Caco-2 (cell line): ENCODE data around the gene ABCA9. TPM values are rescaled to one million over a fixed set of nuclear protein-coding genes. Genes with fewer than 3 reads are reported as not detected.

Source experiments
- BruUV-seq: library from RNA; stranded (reverse); fragments of 400-500 nt; replicated peaks from 2 replicates; lab custom pipeline; 2021; lab: Mats Ljungman, UMichigan
- CTCF ChIA-PET: fragments of 300-600 bp; sonication (Branson Sonifier 250); formaldehyde crosslinking; loops from one replicate; lab custom pipeline; 2022; ENCODE audit warnings: antibody characterized with exemption; lab: Charles Lee
- POLR2A ChIA-PET: fragments of 300-600 bp; sonication (Branson Sonifier 250); formaldehyde crosslinking; loops from one replicate; lab custom pipeline; 2022; ENCODE audit warnings: antibody characterized with exemption; lab: Charles Lee
- DNase-seq, 2 experiments: peaks; one replicate each; pipeline versions ENCODE4 v3.0.0 to v3.0.0-alpha.2; 2020 to 2022
- H3K27me3 ChIP-seq: replicated peaks from 2 replicates; pipeline ENCODE4 v1.6.0; 2011; ENCODE audit warnings: low read length; ENCODE audit not compliant: control insufficient read depth, insufficient read depth
- H3K36me3 ChIP-seq: 2 replicates; pipeline ENCODE4 v1.5.1; 2011; ENCODE audit warnings: low read length; ENCODE audit not compliant: control insufficient read depth, insufficient read depth
- H3K4me1 ChIP-seq: fragments of 250-450 bp; sonication (Bioruptor Pico); 2 replicates; pipeline ENCODE4 v1.5.1; 2020; ENCODE audit warnings: mild to moderate bottlenecking
- H3K4me3 ChIP-seq: 2 replicates; pipeline ENCODE4 v1.5.1; 2011; ENCODE audit warnings: low read depth, mild to moderate bottlenecking, control low read depth, low read length
- H3K9me3 ChIP-seq: fragments of 250-450 bp; sonication (Bioruptor Pico); 2 replicates; pipeline ENCODE4 v1.5.1; 2020; ENCODE audit warnings: mild to moderate bottlenecking, moderate library complexity
- H3K27ac Mint-ChIP-seq: one replicate; pipeline ENCODE4 v1.8.0; 2022; ENCODE audit warnings: mixed read lengths; ENCODE audit not compliant: unreplicated experiment
- H3K27me3 Mint-ChIP-seq: one replicate; pipeline ENCODE4 v1.8.0; 2022; ENCODE audit warnings: mixed read lengths; ENCODE audit not compliant: insufficient read depth, unreplicated experiment
- H3K36me3 Mint-ChIP-seq: one replicate; pipeline ENCODE4 v1.8.0; 2022; ENCODE audit warnings: mild to moderate bottlenecking, mixed read lengths; ENCODE audit not compliant: insufficient read depth, unreplicated experiment
- H3K4me1 Mint-ChIP-seq: one replicate; pipeline ENCODE4 v1.8.0; 2022; ENCODE audit warnings: low read depth, mixed read lengths; ENCODE audit not compliant: unreplicated experiment
- H3K4me3 Mint-ChIP-seq: one replicate; pipeline ENCODE4 v1.8.0; 2022; ENCODE audit warnings: mild to moderate bottlenecking, moderate library complexity, mixed read lengths; ENCODE audit not compliant: unreplicated experiment
- H3K9me3 Mint-ChIP-seq: one replicate; pipeline ENCODE4 v1.8.0; 2022; ENCODE audit warnings: mixed read lengths; ENCODE audit not compliant: unreplicated experiment
- CTCF ChIP-seq, 2 experiments: fragments of 200-600 bp in 1 of 2; IDR thresholded peaks; 1 replicate in 1 of 2; 2 replicates in 1 of 2; pipeline versions ENCODE4 v1.5.1 to v1.8.0; 2011 to 2022; ENCODE audit warnings: antibody characterized with exemption in 1 of 2, control low read depth in 1 of 2, inconsistent platforms in 1 of 2, low read depth in 1 of 2, low read length in 1 of 2, mild to moderate bottlenecking in 1 of 2, moderate library complexity in 1 of 2; ENCODE audit not compliant: insufficient read depth in 1 of 2, severe bottlenecking in 1 of 2, unreplicated experiment in 1 of 2
- intact Hi-C: fragments of 100-400 bp; cut with micrococcal nuclease; formaldehyde crosslinking; loops from one replicate; pipeline ENCODE4 v1.10.0; 2022; ENCODE audit not compliant: unreplicated experiment
- total RNA-seq: library from RNA; stranded (reverse); gene quantifications from 2 replicates; pipeline ENCODE4 v1.2.3, GENCODE V29; 2022

Gene ABCA9
- total RNA-seq, 1 experiment from 2014 or later, result 0.27 TPM

GRCh38 chr17:69067274-69068047 is 6.7 kb upstream of the ABCA9 start:
- Histone ChIP-seq H3K9me3 (0 out of 2 replicates have a peak, but pooled peaks cover 2% of the 10 kb centered on the region), H3K36me3 (no peaks in the 10 kb centered on the region), H3K4me3 (no peak overlapping the region), H3K4me1 (peaks cover 20% of the 10 kb centered on the region; the same call in 1 of the 2 replicates), H3K27me3 (no peaks in the 10 kb centered on the region)
- DNase-seq, result no peak
- no peak overlapping the region for H3K27ac Mint-ChIP-seq
- no peak overlapping the region for H3K4me3 Mint-ChIP-seq
- TF ChIP-seq CTCF (IDR thresholded peaks at IDR 0.05; ENCODE audit: insufficient read depth in 1 of 2, low read depth in 1 of 2, low read length in 1 of 2, severe bottlenecking in 1 of 2, unreplicated experiment in 1 of 2), result no peak
- peaks cover 36% of the 10 kb centered on the region for H3K4me1 Mint-ChIP-seq
- ChIA-PET POLR2A (no interaction called here), CTCF (no interaction called here)
- peaks cover 13% of the 10 kb centered on the region for H3K36me3 Mint-ChIP-seq
- intact Hi-C loops, result no loop called here
- no TSS peak for BruUV-seq
- peaks cover 19% of the 10 kb centered on the region for H3K9me3 Mint-ChIP-seq
- H3K27me3 Mint-ChIP-seq, result no peaks in the 10 kb centered on the region

GRCh38 chr17:69066482-69066881 is 5.8 kb upstream of the ABCA9 start:
- no TSS peak for BruUV-seq
- Mint-ChIP-seq H3K27ac (no peak overlapping the region), H3K9me3 (peaks cover 19% of the 10 kb centered on the region), H3K27me3 (no peaks in the 10 kb centered on the region), H3K36me3 (peaks cover 10% of the 10 kb centered on the region), H3K4me1 (peaks cover 26% of the 10 kb centered on the region), H3K4me3 (no peak overlapping the region)
- H3K36me3 ChIP-seq, result no peaks in the 10 kb centered on the region
- H3K27me3 ChIP-seq, result no peaks in the 10 kb centered on the region
- H3K9me3 ChIP-seq, result 0 out of 2 replicates have a peak, but pooled peaks cover 2% of the 10 kb centered on the region
- intact Hi-C loops, result no loop called here
- POLR2A ChIA-PET, result no interaction called here
- no peak for TF ChIP-seq CTCF (IDR thresholded peaks at IDR 0.05; ENCODE audit: insufficient read depth in 1 of 2, low read depth in 1 of 2, low read length in 1 of 2, severe bottlenecking in 1 of 2, unreplicated experiment in 1 of 2)
- CTCF ChIA-PET, result no interaction called here
- no peak overlapping the region for H3K4me3 ChIP-seq
- peaks cover 11% of the 10 kb centered on the region; the same call in 1 of the 2 replicates for H3K4me1 ChIP-seq
- no peak for DNase-seq

- CTCF ChIA-PET, result no interaction called here
- Mint-ChIP-seq H3K27ac (peak overlapping the region; percentile 28), H3K4me3 (no peak overlapping the region), H3K9me3 (peaks cover 19% of the 10 kb centered on the region), H3K36me3 (peaks cover 6% of the 10 kb centered on the region), H3K4me1 (peaks cover 21% of the 10 kb centered on the region), H3K27me3 (no peaks in the 10 kb centered on the region)
- H3K27me3 ChIP-seq, result no peaks in the 10 kb centered on the region
- BruUV-seq, result no TSS peak
- H3K36me3 ChIP-seq, result no peaks in the 10 kb centered on the region
- DNase-seq, result no peak
- TF ChIP-seq CTCF (IDR thresholded peaks at IDR 0.05; ENCODE audit: insufficient read depth in 1 of 2, low read depth in 1 of 2, low read length in 1 of 2, severe bottlenecking in 1 of 2, unreplicated experiment in 1 of 2), result no peak
- no peaks in the 10 kb centered on the region for H3K4me1 ChIP-seq
- intact Hi-C loops, result no loop called here
- H3K9me3 ChIP-seq, result 0 out of 2 replicates have a peak, but pooled peaks cover 2% of the 10 kb centered on the region
- no peak overlapping the region for H3K4me3 ChIP-seq
- POLR2A ChIA-PET, result no interaction called here
Measured at GRCh38 chr17:69065113-69065512, 4.4 kb upstream of the ABCA9 start.
